ENCODE data around the gene KCNMB1. TPM values are rescaled to one million over a fixed set of nuclear protein-coding genes. Genes with fewer than 3 reads are reported as not detected.

Gene KCNMB1
- total RNA-seq, 1 experiment from 2014 or later = 0.24 TPM

GRCh38 chr5:170426149-170426767 is 37.1 kb upstream of the KCNMB1 start:
- peaks cover 9% of the 10 kb centered on the region for H3K4me1 Mint-ChIP-seq
- TF ChIP-seq SMAD3 (CRISPR knock-in tag; IDR thresholded peaks at IDR 0.05; ENCODE audit: borderline replicate concordance) (no peak), ATF1 (CRISPR knock-in tag; IDR thresholded peaks at IDR 0.05) (no peak), USF1 (CRISPR knock-in tag; IDR thresholded peaks at IDR 0.05) (no peak), HMGA2 (CRISPR knock-in tag; IDR thresholded peaks at IDR 0.05) (no peak), GTF2I (CRISPR knock-in tag; conservative IDR thresholded peaks at IDR 0.05) (peak; percentile 84), ATF2 (CRISPR knock-in tag; IDR thresholded peaks at IDR 0.05; ENCODE audit: borderline replicate concordance, low read depth) (no peak), ZNF512 (CRISPR knock-in tag; IDR thresholded peaks at IDR 0.05; ENCODE audit: borderline replicate concordance) (no peak), IRF1 (CRISPR knock-in tag; IDR thresholded peaks at IDR 0.05) (no peak), ZNF281 (CRISPR knock-in tag; IDR thresholded peaks at IDR 0.05) (no peak)

GRCh38 chr5:170425731-170426130 is 36.6 kb upstream of the KCNMB1 start:
- H3K9me3 Mint-ChIP-seq = no peaks in the 10 kb centered on the region
- H3K4me1 Mint-ChIP-seq = peaks cover 13% of the 10 kb centered on the region
- H3K27me3 Mint-ChIP-seq (ENCODE audit: low read depth) = no peaks in the 10 kb centered on the region; the same call in 1 of the 2 replicates
- ATAC-seq (no peak), DNase-seq (ENCODE audit: low spot score) (no peak)
- no peak overlapping the region for H3K4me3 Mint-ChIP-seq
- CTCF ChIA-PET = interaction anchor here (1.4 to 3.4 kb wide), 7 partner anchors 21 to 207 kb away, joined by 3 to 20 read pairs (median 6); no protein-coding TSS in a partner anchor
- POLR2A ChIA-PET = no interaction called here
- no peak overlapping the region for H3K27ac Mint-ChIP-seq
- H3K36me3 Mint-ChIP-seq = no peaks in the 10 kb centered on the region
- TF ChIP-seq PREB (CRISPR knock-in tag; IDR thresholded peaks at IDR 0.05; ENCODE audit: borderline replicate concordance) (no peak), FOXK1 (CRISPR knock-in tag; IDR thresholded peaks at IDR 0.05) (no peak), E2F4 (CRISPR knock-in tag; IDR thresholded peaks at IDR 0.05; ENCODE audit: borderline replicate concordance, low read depth) (no peak), RELA (CRISPR knock-in tag; IDR thresholded peaks at IDR 0.05; ENCODE audit: borderline replicate concordance) (no peak), ATF1 (CRISPR knock-in tag; IDR thresholded peaks at IDR 0.05) (no peak), E2F5 (CRISPR knock-in tag; IDR thresholded peaks at IDR 0.05) (no peak), CTCF (IDR thresholded peaks at IDR 0.05) (no peak), STAT6 (CRISPR knock-in tag; conservative IDR thresholded peaks at IDR 0.05; ENCODE audit: low read depth) (no peak), CREB1 (CRISPR knock-in tag; IDR thresholded peaks at IDR 0.05) (no peak)

More at GRCh38 chr5:170426149-170426767, 37.1 kb upstream of the KCNMB1 start:
- POLR2A ChIA-PET = no interaction called here
- no peaks in the 10 kb centered on the region for H3K36me3 Mint-ChIP-seq
- H3K9me3 Mint-ChIP-seq = no peaks in the 10 kb centered on the region
- CTCF ChIA-PET = interaction anchor here (1.2 to 3.4 kb wide), 10 partner anchors 13 to 207 kb away, joined by 3 to 20 read pairs (median 5); no protein-coding TSS in a partner anchor
- H3K4me3 Mint-ChIP-seq = no peak overlapping the region
- no peak for DNase-seq (ENCODE audit: low spot score)
- ATAC-seq = no peak
- H3K27me3 Mint-ChIP-seq (ENCODE audit: low read depth) = no peaks in the 10 kb centered on the region; the same call in 1 of the 2 replicates
- no peak overlapping the region for H3K27ac Mint-ChIP-seq
